ENCODE data around the gene EXOC6B.

The EXOC6B gene

GRCh38 chr2:72613931-72614330 lies 211.9 kb downstream of the EXOC6B start:
- TF ChIP-seq EZH2phosphoT487 (IDR thresholded peaks at IDR 0.05; ENCODE audit: low read depth), result no peak
- TF ChIP-seq, protein P1, sequence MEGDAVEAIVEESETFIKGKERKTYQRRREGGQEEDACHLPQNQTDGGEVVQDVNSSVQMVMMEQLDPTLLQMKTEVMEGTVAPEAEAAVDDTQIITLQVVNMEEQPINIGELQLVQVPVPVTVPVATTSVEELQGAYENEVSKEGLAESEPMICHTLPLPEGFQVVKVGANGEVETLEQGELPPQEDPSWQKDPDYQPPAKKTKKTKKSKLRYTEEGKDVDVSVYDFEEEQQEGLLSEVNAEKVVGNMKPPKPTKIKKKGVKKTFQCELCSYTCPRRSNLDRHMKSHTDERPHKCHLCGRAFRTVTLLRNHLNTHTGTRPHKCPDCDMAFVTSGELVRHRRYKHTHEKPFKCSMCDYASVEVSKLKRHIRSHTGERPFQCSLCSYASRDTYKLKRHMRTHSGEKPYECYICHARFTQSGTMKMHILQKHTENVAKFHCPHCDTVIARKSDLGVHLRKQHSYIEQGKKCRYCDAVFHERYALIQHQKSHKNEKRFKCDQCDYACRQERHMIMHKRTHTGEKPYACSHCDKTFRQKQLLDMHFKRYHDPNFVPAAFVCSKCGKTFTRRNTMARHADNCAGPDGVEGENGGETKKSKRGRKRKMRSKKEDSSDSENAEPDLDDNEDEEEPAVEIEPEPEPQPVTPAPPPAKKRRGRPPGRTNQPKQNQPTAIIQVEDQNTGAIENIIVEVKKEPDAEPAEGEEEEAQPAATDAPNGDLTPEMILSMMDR (IDR thresholded peaks at IDR 0.05; ENCODE audit: low read depth, low read length), result no peak
- H3K36me3 ChIP-seq (replicated peaks; ENCODE audit: low read depth, low read length), result no peaks in the 10 kb centered on the region
- no peak overlapping the region for H3K9ac ChIP-seq (ENCODE audit: low read length)
- H2AFZ ChIP-seq (ENCODE audit: low read depth, low read length), result no peak overlapping the region
- H3K27ac ChIP-seq (ENCODE audit: low read length), result no peak overlapping the region
- H3K4me2 ChIP-seq (ENCODE audit: low read length), result no peak overlapping the region
- no peaks in the 10 kb centered on the region for H3K9me3 ChIP-seq (ENCODE audit: insufficient read depth, low read length)
- no peak overlapping the region for H3K4me3 ChIP-seq (ENCODE audit: low read length)
- H3K79me2 ChIP-seq (ENCODE audit: low read length), result no peaks in the 10 kb centered on the region
- H3K4me1 ChIP-seq (ENCODE audit: low read length), result peaks cover 14% of the 10 kb centered on the region
- no peaks in the 10 kb centered on the region for H3K27me3 ChIP-seq (ENCODE audit: low read depth, low read length)
- no peaks in the 10 kb centered on the region for H4K20me1 ChIP-seq (ENCODE audit: insufficient read depth, low read length)

- no peaks in the 10 kb centered on the region for H3K27me3 ChIP-seq (ENCODE audit: low read depth, low read length)
- H4K20me1 ChIP-seq (ENCODE audit: insufficient read depth, low read length), result no peaks in the 10 kb centered on the region
- H3K4me1 ChIP-seq (ENCODE audit: low read length), result peaks cover 15% of the 10 kb centered on the region
- no peaks in the 10 kb centered on the region for H3K36me3 ChIP-seq (replicated peaks; ENCODE audit: low read depth, low read length)
- H3K4me3 ChIP-seq (ENCODE audit: low read length), result no peak overlapping the region
- no peaks in the 10 kb centered on the region for H3K79me2 ChIP-seq (ENCODE audit: low read length)
- peak overlapping the region; percentile 49; the same call in 1 of the 2 replicates for H2AFZ ChIP-seq (ENCODE audit: low read depth, low read length)
- no peak for TF ChIP-seq EZH2phosphoT487 (IDR thresholded peaks at IDR 0.05; ENCODE audit: low read depth)
- TF ChIP-seq, protein P1 (IDR thresholded peaks at IDR 0.05; ENCODE audit: low read depth, low read length), result no peak
- H3K9me3 ChIP-seq (ENCODE audit: insufficient read depth, low read length), result no peaks in the 10 kb centered on the region
- no peak overlapping the region for H3K9ac ChIP-seq (ENCODE audit: low read length)
- peak overlapping the region; percentile 43 for H3K4me2 ChIP-seq (ENCODE audit: low read length)
- H3K27ac ChIP-seq (ENCODE audit: low read length), result no peak overlapping the region
These were observed 213.1 kb downstream of the EXOC6B start for GRCh38 chr2:72612614-72613160.

DNA sequence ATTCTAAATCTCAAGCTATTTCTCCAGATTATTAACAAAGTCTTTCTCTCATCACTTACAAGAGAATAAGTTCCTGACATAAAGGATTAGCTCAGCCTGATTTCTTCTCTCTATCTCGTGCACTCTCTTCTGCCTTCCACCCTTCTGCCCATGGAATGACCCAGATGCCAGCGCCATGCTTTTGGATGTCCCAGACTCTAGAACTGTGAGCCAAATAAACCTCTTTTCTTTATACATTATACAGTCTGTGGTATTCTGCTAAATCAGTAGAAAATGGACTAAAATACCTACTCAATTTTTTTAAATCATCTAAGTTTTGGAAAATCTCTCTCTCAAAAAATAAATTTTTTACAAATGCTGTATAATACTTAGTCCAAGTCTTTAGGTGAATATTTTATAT lies 218.6 kb downstream of the EXOC6B start:
- Histone ChIP-seq H3K4me3 (ENCODE audit: low read length) (no peak overlapping the region), H3K9ac (ENCODE audit: low read length) (no peak overlapping the region), H3K4me1 (ENCODE audit: low read length) (peaks cover 23% of the 10 kb centered on the region), H4K20me1 (ENCODE audit: insufficient read depth, low read length) (no peaks in the 10 kb centered on the region), H3K9me3 (ENCODE audit: insufficient read depth, low read length) (no peaks in the 10 kb centered on the region), H3K27me3 (ENCODE audit: low read depth, low read length) (no peaks in the 10 kb centered on the region), H3K36me3 (replicated peaks; ENCODE audit: low read depth, low read length) (no peaks in the 10 kb centered on the region), H3K27ac (ENCODE audit: low read length) (no peak overlapping the region), H3K79me2 (ENCODE audit: low read length) (no peaks in the 10 kb centered on the region), H2AFZ (ENCODE audit: low read depth, low read length) (no peak overlapping the region), H3K4me2 (ENCODE audit: low read length) (no peak overlapping the region)
- no peak for TF ChIP-seq EZH2phosphoT487 (IDR thresholded peaks at IDR 0.05; ENCODE audit: low read depth)
- TF ChIP-seq, protein P1 (IDR thresholded peaks at IDR 0.05; ENCODE audit: low read depth, low read length), result no peak

GRCh38 chr2:72605836-72606442 lies 219.9 kb downstream of the EXOC6B start:
- Histone ChIP-seq H3K4me2 (ENCODE audit: low read length) (no peak overlapping the region), H3K79me2 (ENCODE audit: low read length) (no peaks in the 10 kb centered on the region), H3K27me3 (ENCODE audit: low read depth, low read length) (no peaks in the 10 kb centered on the region), H3K4me3 (ENCODE audit: low read length) (no peak overlapping the region), H3K9me3 (ENCODE audit: insufficient read depth, low read length) (no peaks in the 10 kb centered on the region), H3K36me3 (replicated peaks; ENCODE audit: low read depth, low read length) (no peaks in the 10 kb centered on the region), H2AFZ (ENCODE audit: low read depth, low read length) (no peak overlapping the region), H3K9ac (ENCODE audit: low read length) (no peak overlapping the region), H4K20me1 (ENCODE audit: insufficient read depth, low read length) (no peaks in the 10 kb centered on the region), H3K27ac (ENCODE audit: low read length) (no peak overlapping the region), H3K4me1 (ENCODE audit: low read length) (peaks cover 19% of the 10 kb centered on the region)
- no peak for TF ChIP-seq EZH2phosphoT487 (IDR thresholded peaks at IDR 0.05; ENCODE audit: low read depth)
- TF ChIP-seq, protein P1 (IDR thresholded peaks at IDR 0.05; ENCODE audit: low read depth, low read length), result peak; percentile 82
